GM12801 (cell line): ENCODE measurements around the gene LPAR2.

Experiments
- TF ChIP-seq, protein P1 (sequence below): IDR thresholded peaks from one replicate; pipeline ENCODE4 v1.5.1; 2011; ENCODE audit warnings: control low read depth; ENCODE audit not compliant: insufficient read length; ENCODE audit errors: extremely low read depth

LPAR2 gene

DNA sequence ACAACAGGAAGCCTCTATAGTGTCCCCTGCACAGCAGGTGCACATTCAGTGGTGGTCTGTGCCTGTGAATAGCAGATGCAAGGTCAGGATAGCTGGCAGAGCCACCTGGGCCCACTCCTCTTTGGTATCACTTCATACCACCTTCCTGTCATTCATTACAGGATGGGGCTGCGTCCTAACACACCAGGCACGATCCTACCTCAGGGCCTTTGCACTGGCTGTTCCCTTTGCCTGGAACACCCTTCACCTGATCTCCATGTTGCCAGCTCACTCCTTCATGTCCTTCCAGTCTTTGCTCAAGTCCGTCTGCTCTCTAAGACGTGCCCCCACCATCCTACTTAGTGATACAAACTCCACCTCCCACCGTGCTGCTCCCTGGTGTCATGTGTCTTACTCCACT lies 4.6 kb upstream of the LPAR2 start:
- TF ChIP-seq, protein P1, sequence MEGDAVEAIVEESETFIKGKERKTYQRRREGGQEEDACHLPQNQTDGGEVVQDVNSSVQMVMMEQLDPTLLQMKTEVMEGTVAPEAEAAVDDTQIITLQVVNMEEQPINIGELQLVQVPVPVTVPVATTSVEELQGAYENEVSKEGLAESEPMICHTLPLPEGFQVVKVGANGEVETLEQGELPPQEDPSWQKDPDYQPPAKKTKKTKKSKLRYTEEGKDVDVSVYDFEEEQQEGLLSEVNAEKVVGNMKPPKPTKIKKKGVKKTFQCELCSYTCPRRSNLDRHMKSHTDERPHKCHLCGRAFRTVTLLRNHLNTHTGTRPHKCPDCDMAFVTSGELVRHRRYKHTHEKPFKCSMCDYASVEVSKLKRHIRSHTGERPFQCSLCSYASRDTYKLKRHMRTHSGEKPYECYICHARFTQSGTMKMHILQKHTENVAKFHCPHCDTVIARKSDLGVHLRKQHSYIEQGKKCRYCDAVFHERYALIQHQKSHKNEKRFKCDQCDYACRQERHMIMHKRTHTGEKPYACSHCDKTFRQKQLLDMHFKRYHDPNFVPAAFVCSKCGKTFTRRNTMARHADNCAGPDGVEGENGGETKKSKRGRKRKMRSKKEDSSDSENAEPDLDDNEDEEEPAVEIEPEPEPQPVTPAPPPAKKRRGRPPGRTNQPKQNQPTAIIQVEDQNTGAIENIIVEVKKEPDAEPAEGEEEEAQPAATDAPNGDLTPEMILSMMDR, result no peak

DNA sequence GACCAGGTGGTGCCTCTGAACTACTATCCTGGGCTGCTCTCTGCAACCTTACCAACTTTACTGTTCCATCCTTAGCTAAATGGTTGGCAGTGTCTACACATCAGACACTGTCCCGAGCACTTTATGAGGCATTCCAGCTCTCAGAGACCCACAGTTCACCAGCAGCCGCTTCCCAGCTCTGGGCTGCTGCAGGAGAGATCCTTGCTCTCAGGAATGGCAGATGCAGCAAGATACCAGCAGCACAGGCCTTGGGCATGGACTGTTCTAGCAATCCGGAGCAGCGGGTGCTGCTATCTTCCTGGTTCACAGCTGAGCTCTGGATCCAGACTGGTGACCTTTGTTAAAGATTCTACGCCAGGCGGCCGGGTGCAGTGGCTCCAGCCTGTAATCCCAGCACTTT lies 3.3 kb upstream of the LPAR2 start:
- TF ChIP-seq, protein P1, result no peak

DNA sequence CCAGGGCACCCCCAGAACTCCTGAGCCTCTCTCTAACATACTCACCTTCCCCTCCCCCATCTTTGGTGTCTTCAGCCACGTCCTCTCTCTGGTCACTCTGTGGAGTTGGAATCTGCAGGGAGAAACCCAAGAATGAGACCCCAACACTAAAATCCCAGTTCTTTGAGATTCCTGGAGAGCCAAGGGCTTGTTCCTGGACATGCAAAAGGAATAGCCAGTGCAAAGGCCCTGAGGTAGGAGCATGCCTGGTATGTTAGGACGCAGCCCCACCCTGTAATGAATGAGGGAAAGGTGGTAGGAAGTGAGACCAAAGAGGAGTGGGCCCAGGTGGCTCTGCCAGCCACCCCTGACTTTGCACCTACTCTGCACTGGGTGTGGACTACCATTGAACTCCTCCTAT lies 2.4 kb upstream of the LPAR2 start:
- TF ChIP-seq, protein P1, result no peak

DNA sequence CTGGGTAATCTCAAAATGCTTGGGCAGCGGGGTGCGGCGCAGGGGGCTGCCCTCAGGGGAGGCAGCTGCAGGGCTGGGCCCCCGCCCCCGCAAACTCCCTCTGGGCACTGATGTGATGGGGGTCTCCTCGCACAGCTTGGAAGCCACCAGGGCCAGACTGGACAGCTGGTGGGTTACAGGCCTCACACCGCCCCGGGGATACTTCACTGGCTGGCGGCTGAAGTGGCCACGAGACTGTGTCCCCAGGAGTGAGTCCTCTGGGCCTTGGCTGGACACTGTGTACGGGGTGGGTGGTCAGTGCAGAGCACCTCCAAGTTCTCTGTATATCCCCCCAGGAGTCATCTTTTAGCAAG lies 2.0 kb upstream of the LPAR2 start:
- TF ChIP-seq, protein P1, result no peak

DNA sequence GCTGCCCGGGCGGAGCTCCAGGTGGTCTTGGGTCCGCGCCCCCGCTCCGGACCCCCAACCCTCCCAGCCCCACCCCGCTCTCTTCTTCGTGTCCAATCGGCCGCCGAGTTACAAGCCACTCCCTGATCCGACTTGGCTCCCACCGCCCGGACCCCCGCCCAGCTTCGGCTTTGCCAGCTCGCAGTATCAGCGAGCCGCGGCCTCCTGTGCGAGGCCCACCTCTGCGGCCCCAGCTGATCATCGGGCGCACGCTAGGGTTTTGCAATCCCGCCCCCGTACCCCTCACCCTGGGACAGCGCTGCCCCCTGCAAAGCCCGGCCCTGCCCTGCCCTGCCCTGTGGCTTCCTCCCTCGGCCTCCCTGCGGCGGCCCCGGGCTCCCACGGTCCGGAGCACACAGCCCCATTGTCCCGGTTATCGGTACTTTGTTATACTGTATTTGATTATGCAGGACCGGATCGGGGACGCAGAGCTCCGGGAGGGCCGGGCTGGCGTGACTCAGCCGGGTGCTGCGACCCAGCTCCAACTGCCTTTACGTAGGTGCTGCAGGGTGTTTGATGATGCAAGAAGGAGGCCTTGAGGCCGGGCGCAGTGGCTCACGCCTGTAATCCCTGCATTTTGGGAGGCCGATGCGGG lies 598 bp upstream of the LPAR2 start:
- TF ChIP-seq, protein P1, result no peak

DNA sequence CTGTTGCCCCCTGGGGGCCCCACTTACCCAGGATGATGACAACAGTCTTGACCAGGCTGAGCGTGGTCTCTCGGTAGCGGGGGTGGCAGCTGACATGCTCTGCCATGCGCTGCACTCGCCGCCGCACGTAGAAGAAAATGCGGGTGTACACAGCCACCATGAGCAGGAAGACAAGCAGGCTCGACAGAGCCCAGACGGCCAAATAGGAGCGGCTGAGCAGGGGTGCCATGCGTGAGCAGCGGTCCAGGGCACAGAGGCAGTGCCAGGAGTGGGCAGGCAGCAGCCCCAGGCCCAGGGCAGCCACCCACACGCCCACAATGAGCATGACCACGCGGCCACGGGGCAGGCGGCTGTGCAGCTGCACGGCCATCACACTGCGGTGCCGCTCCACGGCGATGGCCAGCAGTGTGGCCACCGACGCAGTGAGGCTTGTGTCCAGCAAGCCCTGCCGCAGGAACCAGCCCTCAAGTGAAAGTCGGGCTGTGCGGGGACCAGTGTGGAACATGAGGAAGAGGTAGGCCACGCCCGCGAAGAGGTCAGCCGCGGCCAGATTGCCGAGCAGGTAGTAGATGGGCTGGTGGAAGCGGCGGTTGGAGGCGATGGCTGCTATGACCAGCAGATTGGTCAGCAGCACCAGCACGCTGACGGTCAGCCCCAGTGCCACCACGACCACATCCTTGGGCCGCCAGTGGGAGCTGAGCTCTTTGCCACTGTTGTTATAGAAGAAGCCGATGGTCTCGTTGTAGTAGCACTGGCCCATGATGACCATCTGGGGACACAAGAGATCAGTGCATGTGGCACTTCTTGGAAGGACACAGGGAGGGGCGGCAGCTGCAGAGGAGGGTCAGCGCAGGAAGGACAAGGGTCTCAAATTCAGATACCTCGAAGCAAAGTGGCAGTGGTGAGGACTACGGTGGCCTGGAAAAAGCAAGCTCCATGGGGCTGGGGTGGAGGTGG lies 1.2 kb downstream of the LPAR2 start:
- TF ChIP-seq, protein P1, result no peak

DNA sequence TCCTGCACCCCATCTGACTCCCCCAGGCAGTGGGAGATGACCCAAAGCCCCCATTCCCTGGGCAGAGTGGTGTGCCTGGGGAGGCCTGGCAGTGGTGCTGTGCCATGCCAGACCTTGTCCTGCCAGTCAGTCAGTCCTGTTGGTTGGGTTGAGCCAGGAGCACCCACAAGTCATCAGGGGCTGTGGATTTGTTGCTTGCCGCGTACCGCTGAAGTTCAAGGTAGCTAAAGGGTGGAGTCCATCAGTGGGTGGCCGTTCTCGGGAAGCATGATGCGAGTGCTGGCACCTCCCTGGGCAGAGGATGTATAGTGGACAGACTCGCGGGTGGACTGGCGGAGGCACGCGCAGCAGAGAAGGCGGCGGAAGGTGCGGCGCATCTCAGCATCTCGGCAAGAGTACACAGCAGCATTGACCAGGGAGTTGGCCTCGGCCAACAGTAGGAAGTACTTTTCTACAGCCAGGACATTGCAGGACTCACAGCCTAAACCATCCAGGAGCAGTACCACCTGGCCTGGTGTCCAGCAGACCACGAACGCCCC lies 3.9 kb downstream of the LPAR2 start:
- TF ChIP-seq, protein P1, result no peak
